HG02623 (cell line): ENCODE data around the gene PCSK9.

Source experiments
- ATAC-seq: cut with Tn5 transposase; IDR thresholded peaks from one replicate; pipeline ENCODE4 v1.9.1; 2021; ENCODE audit warnings: moderate library complexity; ENCODE audit not compliant: unreplicated experiment

The PCSK9 gene

DNA sequence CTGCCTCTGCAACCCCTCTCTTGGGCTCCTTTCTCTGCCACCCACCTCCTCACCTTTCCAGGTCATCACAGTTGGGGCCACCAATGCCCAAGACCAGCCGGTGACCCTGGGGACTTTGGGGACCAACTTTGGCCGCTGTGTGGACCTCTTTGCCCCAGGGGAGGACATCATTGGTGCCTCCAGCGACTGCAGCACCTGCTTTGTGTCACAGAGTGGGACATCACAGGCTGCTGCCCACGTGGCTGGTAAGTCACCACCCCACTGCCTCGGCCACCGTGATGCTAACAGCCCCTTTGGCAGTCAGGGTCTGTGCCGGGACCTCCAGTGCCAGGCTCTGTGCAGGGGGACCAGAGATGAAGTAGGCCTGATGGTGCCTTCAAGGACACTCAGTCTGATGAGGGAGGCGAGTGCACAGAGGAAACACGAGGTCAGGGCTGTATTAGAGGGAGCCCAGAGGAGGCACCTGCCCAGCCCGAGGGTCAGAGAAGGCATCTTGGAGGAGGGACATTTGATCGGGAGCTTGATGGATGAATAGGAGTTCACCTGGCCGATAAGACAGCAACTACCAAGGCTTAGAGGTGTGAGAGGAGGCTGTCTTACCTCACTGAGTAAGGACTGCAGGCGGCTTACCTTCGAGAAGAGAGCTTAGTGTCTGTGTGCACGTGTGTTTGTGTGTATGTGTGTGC lies 18.1 kb downstream of the PCSK9 start:
- no peak for ATAC-seq

DNA sequence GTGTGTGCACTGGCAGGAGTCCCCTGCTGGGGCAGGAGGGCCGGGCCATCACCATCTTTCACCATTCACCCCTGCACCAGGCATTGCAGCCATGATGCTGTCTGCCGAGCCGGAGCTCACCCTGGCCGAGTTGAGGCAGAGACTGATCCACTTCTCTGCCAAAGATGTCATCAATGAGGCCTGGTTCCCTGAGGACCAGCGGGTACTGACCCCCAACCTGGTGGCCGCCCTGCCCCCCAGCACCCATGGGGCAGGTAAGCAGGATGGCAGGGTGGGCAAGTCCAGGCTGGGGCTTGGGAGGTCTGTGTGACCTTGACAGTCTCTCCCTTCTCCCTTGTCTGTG lies 18.6 kb downstream of the PCSK9 start:
- ATAC-seq: no peak

DNA sequence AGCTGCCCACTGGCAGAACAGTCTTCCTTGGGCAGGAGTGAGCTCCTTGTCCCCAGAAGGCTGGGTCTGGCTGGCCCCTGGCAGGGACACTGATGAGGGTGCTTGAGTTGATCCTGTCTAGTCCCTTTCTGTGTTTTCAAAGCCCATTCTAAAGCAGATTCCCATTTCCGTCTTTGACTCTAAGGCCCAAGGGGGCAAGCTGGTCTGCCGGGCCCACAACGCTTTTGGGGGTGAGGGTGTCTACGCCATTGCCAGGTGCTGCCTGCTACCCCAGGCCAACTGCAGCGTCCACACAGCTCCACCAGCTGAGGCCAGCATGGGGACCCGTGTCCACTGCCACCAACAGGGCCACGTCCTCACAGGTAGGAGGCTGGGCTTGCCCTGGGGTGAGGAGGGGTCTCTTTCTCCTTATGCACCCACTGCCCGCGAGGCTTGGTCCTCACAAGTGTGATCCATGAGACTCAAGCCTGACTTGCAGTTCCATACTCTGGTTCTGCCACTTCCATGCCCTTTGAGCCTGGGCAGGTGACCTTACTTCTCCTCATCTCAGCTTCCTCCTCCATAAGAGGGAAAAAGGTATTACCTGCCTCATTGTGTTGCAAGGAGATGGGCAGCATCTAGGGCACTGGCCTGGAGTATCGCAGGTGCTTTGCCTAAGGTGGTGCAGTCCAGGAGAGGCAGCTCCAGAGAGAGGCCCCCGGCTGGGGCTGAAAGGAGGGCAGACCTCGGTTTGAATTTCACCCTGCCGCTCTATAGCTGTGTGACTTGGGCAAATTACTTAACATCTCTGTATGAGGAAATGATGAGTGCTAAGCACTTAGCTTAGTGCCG lies 20.2 kb downstream of the PCSK9 start:
- ATAC-seq: no peak

DNA sequence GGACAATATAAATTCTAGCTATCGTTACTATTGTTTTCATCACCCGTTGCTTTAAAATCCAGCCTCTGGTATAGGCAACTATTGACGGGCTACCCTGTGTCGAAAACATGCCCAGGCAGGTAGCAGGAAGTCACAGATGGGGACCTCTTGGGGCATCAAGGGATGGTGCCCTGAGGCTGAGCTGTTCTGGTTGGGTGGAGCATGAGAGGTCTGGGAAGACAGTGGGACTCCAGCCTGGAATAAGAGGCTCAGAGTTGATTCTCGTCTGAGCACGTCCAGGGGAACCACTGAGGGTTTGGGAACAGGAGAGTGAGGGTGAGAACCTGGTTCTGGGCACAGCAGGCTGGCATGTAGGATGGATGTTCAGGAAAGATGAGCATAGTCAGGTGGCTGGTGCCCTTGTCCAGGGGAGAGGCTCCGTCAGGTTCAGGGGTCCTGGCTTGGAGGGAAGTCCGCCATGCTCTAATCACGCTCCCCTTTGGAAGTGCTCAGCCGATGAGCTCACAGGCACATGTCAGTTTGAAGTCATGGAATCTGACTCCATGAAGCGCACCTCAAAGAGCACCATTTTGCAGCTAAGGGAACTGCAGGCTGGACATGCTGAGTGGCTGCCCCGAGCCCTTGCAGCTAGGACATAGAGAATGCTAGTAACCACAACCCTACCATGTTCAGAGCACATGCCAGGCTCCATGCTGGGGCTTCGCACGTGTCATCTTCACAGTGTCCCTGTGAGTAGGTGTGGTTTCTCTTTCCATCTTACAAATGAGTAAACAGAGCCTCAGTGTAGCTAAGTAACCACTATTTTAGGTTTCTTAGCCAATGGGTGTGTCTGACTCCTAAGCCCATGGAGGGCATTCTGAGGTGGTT lies 21.0 kb downstream of the PCSK9 start:
- no peak for ATAC-seq

DNA sequence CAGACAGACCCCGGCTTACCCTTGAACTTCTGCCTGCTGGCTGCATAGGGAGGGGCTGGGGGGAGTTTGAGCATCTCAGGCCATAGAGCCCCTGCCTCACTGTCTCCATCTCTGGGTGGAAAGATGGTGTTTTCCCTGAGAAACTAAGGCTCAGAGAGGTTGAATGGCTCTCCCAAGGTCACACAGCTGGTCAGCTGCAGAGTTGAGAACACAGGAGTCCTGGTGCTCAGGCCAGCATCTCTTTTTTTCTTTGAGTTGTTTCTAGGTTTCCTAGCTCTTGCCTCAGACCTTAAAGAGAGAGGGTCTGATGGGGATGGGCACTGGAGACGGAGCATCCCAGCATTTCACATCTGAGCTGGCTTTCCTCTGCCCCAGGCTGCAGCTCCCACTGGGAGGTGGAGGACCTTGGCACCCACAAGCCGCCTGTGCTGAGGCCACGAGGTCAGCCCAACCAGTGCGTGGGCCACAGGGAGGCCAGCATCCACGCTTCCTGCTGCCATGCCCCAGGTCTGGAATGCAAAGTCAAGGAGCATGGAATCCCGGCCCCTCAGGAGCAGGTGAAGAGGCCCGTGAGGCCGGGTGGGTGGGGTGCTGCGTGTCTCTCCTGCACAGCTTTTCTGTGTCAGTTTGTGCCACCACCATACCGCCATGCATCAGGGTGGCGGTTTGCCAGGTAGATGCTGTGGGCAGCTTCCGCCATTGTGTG lies 21.8 kb downstream of the PCSK9 start:
- ATAC-seq: no peak

DNA sequence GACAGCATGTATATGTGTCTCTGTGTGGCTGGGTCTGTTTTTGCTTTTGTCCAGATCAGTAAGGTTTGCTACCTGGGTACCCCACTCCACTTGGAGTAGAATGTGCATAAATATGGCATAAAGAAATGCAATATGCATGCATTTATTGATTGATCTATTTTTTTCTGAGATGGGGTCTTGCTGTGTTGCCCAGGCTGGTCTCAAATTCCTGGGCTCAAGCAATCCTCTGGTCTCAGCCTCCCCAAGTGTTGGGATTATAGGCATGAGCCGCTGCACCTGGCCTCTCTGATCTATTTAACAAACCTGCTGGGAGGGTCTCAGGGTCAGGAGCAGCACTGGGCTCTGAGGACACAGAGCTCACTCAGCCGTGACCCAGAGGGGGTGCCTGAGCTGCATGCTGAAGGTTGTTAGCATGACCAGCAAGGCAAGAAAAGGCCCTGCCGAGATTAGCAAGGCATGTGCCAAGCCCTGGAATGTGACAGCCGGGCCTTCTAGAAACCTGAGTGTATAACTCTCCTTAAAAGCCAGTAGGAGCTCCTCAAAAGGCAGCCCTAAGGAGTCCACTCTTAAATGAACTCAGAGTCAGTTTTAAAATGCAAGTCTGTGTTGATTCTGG lies 22.5 kb downstream of the PCSK9 start:
- no peak for ATAC-seq

DNA sequence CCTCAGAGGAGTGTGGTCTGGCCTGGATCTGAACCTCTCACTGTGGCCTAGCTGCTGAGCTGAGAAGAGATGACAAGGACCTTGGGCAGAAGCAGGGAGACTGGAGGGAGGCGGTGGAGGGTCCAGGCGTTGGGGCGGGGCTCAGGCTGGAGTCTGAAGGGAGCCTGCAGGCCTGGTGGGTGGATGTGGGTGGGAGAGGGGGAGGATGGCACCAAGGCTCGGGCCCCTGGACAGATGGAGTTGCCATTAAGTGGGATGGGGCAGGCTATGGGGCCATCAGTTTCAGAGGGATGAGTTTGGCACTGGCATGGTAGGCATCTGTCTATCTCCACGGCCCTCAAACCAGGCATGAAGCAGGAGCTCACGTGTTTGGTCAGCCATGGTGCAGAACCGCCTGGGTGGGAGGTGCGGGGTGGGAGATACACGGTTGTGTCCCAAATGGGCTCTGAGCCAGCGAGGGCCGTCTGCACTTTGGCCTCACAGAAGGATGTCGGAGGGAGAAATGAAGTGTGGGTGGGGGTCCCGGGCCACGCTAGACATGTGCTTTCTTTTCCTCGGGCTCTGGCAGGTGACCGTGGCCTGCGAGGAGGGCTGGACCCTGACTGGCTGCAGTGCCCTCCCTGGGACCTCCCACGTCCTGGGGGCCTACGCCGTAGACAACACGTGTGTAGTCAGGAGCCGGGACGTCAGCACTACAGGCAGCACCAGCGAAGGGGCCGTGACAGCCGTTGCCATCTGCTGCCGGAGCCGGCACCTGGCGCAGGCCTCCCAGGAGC lies 23.6 kb downstream of the PCSK9 start:
- no peak for ATAC-seq

DNA sequence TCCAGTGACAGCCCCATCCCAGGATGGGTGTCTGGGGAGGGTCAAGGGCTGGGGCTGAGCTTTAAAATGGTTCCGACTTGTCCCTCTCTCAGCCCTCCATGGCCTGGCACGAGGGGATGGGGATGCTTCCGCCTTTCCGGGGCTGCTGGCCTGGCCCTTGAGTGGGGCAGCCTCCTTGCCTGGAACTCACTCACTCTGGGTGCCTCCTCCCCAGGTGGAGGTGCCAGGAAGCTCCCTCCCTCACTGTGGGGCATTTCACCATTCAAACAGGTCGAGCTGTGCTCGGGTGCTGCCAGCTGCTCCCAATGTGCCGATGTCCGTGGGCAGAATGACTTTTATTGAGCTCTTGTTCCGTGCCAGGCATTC lies 24.2 kb downstream of the PCSK9 start:
- no peak for ATAC-seq

DNA sequence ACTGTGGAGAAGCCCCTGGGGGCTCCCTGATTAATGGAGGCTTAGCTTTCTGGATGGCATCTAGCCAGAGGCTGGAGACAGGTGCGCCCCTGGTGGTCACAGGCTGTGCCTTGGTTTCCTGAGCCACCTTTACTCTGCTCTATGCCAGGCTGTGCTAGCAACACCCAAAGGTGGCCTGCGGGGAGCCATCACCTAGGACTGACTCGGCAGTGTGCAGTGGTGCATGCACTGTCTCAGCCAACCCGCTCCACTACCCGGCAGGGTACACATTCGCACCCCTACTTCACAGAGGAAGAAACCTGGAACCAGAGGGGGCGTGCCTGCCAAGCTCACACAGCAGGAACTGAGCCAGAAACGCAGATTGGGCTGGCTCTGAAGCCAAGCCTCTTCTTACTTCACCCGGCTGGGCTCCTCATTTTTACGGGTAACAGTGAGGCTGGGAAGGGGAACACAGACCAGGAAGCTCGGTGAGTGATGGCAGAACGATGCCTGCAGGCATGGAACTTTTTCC lies 24.8 kb downstream of the PCSK9 start:
- ATAC-seq: no peak

DNA sequence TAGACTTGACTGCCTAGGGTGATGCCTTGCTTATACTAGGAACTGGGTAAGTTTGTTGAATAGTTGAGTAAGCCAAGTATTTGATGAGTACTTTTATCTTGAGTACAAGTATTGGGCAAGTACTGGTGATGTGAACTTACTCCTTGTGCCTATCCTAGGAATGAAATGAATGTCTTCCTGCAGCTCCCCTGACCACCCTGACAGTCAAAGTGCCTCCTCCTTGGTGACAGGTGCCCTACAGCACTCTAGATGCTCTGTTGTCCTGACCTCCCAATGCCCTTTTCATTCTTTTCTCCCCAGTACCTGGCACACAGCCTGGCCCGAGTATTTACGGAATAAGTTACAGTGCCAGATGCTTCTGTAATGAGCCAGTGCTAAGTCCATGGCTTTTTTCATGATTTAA lies 25.5 kb downstream of the PCSK9 start:
- no peak for ATAC-seq

DNA sequence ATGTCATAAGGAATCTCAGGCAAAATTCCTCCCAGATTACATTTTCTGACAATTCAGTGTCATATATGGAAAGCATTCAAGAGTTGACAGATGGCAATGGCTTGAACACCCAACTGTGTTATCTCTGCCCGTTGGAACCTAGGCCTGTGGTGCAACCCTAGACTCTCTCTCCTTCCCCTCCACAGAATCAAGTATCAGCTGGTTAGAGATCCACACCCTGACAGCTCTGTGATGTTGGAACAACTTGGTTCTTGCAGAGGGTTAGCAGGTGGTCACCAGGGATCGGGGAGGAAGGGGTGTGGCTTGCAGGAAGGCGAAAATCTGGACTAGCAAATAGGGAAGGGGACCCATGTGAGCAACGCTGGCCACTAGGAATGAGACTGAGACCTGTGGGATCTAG lies 26.3 kb downstream of the PCSK9 start:
- no peak for ATAC-seq

DNA sequence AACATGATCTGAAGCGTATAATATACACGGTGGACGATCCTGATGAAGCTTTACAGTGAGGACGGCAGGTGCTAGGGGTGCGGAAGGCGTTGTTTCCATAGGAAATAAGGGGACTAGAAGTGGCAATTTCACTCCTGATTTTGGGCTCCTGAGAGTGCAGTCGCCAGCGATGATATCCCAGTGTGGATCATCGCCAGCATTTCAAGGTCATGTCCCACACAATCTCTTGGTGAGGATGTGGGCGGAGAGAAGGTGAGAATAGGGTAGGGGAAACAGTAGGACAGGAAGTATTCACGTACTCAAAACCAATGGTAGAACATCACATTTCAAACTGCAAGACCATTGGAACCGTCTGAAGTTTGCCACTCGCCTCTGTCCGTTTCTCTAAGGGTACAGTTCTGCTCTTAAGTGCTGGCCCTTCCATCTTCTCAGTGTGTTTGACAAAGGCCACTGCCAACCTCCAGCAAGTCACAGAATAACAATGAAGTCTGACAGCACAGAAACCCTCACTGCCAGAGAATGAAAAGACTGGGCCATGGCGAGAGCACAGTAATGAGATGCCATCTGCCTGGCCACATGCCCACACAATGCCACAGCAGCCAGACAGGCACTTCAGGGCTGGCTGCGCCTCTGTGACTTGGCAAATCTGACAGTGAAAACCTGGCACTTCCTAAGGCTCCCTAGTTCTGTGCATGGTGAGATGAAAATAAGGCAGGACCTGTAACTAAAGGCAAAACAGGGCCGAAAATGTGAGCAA lies 27.9 kb downstream of the PCSK9 start:
- ATAC-seq: no peak

DNA sequence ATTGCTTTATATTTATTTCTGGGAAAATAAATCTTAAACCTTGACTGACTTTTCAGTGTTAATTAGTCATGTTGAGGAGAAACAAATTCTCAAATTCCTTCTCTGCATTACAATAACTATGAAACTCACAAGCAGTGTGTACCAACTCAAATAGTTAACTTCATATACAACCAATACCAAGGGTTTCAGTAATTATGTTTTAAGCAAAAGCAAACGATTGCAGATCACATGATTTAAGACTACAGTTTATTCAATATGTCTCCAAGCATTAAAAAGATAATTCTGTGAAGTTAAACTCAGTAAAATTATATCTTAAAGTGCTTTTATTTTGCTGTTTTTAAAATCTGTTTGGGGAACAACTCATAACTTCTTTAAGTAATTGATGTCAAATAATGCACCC lies 28.6 kb downstream of the PCSK9 start:
- ATAC-seq: no peak

DNA sequence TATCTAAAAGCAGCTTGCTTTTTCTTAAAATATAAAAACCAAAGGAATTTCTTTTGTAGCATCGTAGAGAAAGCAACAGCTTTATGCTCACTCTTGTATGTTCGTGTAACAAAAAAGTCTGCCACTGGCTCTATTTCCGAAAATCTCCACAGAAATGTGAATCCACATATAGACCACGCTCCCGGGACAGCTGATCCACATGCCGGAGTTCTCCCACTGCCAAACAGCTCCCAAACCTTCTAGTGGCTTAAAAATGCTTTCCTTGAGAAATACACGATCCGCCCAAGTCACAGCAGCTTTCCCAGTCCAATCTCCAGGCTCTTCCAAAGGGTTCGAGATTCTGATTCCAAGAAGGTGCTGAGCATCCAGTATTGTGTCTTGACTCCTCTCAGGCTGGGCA lies 29.3 kb downstream of the PCSK9 start:
- ATAC-seq: no peak

DNA sequence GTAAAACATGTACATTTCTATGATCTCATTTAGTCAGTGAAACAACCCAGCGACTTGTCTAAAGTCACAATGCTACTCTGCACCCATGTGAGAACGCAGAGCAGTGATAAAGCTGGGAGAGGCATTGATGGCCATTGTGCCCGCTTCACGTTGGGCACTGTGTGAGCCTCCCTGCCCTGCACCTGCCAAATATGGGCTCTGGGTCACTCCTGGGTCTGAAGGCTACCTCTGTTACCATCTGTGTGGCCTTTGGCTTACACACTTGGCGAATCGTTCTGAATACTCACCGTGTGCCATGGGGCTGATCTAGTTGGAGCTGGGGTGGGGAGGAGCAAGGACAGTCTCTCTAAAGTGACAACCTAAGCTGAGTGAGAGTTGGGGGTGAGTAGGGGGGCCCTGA lies 29.9 kb downstream of the PCSK9 start:
- no peak for ATAC-seq

DNA sequence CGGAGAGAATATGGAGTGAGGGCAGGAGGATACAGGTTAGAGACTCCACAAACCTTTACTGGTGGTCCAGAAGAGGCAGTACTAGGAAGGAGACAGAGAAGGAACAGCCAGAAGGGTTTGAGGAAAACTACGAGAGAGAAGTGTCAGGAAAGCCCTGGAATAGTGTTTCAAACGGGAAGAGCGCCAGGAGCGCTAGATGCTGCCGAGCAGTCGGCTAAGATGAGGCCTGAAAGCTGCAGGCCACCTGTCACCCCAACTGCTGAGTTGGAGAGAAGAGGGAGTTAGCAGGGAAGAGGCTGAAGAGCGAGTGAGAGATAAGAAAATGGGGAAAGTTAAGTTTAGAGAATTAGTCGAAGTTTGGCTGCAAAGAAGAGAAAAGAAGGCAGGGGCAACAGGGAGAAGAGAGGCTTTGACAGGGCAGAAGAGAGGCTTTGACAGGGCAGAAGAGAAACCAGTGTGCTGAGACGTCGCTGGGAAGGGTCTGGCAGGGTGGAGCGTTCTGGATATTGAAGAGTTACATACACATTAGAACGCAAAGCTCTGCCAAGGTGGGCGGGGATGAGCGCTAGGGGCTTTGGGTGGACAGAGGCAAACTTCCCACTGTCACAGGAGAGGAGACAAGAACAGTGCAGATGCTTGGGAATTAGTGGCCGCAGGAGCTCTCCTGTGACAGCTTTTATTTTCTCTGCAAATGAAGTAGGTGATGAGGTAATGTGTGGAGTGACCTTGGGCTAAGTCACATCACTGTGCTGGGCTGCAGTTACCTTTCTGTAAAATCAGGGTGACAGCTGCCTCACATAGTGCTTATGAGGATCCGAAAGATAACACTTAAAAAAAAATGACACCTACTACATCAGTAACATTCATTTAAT lies 31.2 kb downstream of the PCSK9 start:
- ATAC-seq: no peak

DNA sequence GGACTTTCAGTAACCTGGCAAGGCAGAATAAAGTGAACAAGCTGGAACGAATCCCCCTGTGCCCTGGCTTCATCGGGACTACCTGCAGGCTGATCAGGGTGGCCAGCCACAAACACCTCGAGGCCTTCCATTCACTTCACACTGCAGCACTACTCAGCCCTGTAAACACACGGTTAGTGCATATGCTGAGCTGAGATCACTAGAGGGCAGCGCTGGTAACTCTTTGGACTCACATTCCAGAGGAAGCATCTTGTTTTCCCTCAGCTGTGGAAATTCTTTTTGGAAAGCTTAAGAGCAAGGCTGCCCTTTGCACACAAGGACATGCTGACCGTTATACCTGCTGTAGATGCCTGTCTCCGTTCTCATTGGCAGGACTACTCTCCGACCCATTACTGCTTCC lies 32.1 kb downstream of the PCSK9 start:
- no peak for ATAC-seq
